Measurements from ENCODE around the gene CHRNA4. TPM values are rescaled to one million over a fixed set of nuclear protein-coding genes. Genes with fewer than 3 reads are reported as not detected.

The CHRNA4 gene
- total RNA-seq, 4 donors from 2014 or later: 0.54 to 6.3 (median 1.9) TPM

DNA sequence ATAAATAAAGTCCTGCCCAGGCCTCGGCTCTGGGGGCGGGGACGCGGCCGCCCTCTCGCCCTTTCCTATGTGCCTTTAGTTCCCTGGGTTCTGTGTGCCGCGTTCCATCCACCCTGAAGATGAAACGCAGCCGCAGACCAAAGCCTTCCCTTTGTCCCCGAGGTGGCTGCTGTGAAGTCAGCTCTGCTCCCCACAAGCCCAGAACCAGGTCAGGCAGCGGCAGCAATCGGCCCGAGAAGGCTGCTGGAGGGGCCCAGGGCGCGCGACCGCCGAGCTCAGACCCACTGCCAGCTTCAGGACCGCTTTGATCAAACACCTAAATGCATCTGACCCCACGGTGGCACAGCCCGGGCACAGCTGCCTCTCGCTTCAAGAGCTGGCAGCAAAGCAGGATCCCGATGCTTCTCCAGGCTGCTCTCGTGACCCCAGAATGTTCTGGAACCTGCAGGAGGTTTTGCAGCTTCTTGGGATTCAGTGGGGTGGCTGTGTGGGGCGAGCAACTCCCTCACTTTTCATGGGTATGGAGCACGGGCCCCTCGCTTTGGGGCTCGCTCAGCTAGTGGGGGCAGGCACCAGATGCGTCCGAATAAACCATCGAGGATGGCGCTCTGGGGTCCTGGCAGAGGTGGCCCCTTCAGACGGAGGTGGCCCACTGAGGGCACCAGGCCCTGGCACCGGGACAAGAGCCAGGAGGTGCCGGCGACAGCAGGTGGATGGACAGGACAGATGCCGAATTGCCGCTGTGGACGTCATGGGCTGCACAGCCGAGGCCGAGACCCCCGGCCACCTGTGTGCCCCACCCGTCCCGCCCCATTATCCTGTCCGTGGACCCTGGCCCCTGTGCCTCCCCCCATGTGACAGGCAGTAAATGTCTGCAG is 13.0 kb downstream of the CHRNA4 start:
- no peak for DNase-seq
- H3K9me3 ChIP-seq: no peaks in the 10 kb centered on the region
- no peak for TF ChIP-seq POLR2A (IDR thresholded peaks at IDR 0.05)
- TF ChIP-seq, protein P1, sequence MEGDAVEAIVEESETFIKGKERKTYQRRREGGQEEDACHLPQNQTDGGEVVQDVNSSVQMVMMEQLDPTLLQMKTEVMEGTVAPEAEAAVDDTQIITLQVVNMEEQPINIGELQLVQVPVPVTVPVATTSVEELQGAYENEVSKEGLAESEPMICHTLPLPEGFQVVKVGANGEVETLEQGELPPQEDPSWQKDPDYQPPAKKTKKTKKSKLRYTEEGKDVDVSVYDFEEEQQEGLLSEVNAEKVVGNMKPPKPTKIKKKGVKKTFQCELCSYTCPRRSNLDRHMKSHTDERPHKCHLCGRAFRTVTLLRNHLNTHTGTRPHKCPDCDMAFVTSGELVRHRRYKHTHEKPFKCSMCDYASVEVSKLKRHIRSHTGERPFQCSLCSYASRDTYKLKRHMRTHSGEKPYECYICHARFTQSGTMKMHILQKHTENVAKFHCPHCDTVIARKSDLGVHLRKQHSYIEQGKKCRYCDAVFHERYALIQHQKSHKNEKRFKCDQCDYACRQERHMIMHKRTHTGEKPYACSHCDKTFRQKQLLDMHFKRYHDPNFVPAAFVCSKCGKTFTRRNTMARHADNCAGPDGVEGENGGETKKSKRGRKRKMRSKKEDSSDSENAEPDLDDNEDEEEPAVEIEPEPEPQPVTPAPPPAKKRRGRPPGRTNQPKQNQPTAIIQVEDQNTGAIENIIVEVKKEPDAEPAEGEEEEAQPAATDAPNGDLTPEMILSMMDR (IDR thresholded peaks at IDR 0.05): no peak
- no peaks in the 10 kb centered on the region for H3K36me3 ChIP-seq
- H3K27me3 ChIP-seq: no peaks in the 10 kb centered on the region
- H3K27ac ChIP-seq: no peak overlapping the region
- peaks cover 23 to 35% of the 10 kb centered on the region in 2 donors for H3K4me1 ChIP-seq
- 90 to 96% methylated on average over 21 to 42 of the region's 46 CpGs for WGBS, 2 donors
- H3K4me3 ChIP-seq (replicated peaks in 1 of 3): no peak overlapping the region
- intact Hi-C loops (cut with DNase I): no loop called here

GRCh38 chr20:63347081-63347741 is 13.9 kb downstream of the CHRNA4 start:
- TF ChIP-seq POLR2A (IDR thresholded peaks at IDR 0.05): no peak
- TF ChIP-seq, protein P1 (IDR thresholded peaks at IDR 0.05): no peak
- Histone ChIP-seq H3K4me1 (peaks cover 13 to 25% of the 10 kb centered on the region in 2 donors), H3K27ac (no peak overlapping the region), H3K9me3 (no peaks in the 10 kb centered on the region), H3K4me3 (replicated peaks in 1 of 3) (no peak overlapping the region), H3K36me3 (no peaks in the 10 kb centered on the region), H3K27me3 (no peaks in the 10 kb centered on the region)
- DNase-seq: no peak
- 83 to 91% methylated on average over 13 to 26 of the region's 33 CpGs for WGBS, 2 donors
- intact Hi-C loops (cut with DNase I): no loop called here

DNA sequence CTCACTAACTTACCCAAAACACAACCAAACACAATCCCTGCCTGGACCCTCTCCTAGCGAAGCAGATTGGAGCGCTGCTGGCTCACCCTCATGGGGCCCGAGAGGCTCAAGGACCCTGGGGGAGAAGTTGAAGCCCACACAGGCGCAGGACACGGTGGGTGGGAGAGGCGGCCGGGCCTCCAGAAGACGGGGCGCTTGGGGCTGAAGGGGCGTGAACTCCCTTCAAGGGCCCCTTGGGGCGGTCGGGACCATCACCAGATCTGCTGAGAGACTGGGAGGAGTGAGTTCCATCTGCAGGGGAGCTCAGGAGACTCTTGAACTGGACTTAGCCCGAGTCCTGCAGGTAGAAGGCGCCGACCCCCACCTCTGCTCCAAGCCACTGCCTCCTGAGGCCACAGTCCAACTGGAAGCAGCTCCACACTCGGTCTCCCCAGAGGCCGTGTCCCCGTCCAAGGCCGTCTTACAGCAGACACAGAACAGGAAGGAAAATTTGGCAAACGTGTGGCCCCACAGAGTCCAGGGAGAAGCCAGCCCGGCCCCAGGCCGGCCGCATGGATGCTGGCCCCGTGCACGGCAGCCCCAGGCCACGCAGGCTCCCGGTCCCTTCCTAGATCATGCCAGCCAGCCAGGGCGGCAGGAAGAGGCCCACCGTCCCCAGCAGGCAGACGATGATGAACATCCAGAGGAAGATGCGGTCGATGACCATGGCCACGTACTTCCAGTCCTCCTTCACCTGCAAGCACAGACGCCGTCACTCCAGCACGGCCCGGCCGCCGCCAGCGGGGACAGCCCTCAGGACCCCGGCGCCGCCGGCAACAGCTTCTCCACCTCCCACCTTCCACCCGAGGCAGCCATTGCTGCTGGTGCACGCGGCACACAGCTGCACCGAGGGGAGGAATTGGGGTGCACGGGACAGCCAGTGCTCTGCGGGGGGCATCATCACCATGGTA is 14.7 kb downstream of the CHRNA4 start:
- Histone ChIP-seq H3K4me1 (peaks cover 11 to 17% of the 10 kb centered on the region in 2 donors), H3K4me3 (replicated peaks in 1 of 3) (no peak overlapping the region), H3K36me3 (no peaks in the 10 kb centered on the region), H3K27ac (no peak overlapping the region), H3K27me3 (no peaks in the 10 kb centered on the region), H3K9me3 (no peaks in the 10 kb centered on the region)
- WGBS, 2 donors: 68% methylated on average over 32 to 38 of the region's 50 CpGs
- intact Hi-C loops (cut with DNase I): no loop called here
- TF ChIP-seq POLR2A (IDR thresholded peaks at IDR 0.05): no peak
- TF ChIP-seq, protein P1 (IDR thresholded peaks at IDR 0.05): no peak
- DNase-seq: peak; percentile 50 to 53

DNA sequence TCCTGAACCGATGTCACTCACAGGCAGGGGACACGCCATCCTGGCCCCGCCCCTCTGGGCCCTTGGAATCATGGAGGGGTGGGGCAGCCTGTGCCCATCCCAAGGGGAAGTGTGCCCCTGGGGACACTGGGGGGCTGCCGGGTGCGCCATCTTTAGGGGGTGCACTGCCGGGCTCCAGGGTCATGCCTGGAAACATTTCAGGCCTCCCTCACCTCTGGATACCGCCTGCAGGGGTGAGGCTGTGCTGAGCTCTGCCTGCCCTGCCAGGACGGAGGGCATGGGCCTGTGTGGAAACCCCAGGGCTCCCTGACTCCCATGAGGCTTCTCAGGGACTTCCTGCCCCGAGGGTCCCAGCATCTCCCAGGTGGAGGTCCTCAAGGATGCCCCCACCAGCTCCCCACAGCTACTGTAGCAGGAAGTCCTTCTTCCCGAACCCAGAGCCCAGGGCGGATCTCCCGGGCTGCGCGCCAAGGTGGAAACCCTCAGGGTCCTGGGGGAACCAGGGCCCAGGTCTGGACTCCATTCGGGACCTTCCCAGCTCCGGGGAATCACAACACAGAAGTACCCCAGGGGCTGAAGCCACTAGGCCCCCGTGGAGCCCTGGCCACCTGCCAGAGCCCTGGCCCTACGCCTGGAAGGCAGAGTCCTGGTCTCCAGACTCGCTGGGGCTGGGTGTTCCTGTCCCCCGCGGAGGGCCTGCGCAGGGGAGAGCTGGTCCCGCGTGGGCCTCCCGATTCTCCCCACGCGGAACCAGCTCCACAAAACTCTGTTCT is 15.6 kb downstream of the CHRNA4 start:
- Histone ChIP-seq H3K27ac (no peak overlapping the region), H3K4me3 (replicated peaks in 1 of 3) (no peak overlapping the region), H3K36me3 (no peaks in the 10 kb centered on the region), H3K4me1 (peaks cover 11 to 17% of the 10 kb centered on the region in 2 donors), H3K9me3 (no peaks in the 10 kb centered on the region), H3K27me3 (no peaks in the 10 kb centered on the region)
- DNase-seq: peak; percentile 83
- intact Hi-C loops (cut with DNase I): no loop called here
- TF ChIP-seq POLR2A (IDR thresholded peaks at IDR 0.05): no peak
- TF ChIP-seq, protein P1 (IDR thresholded peaks at IDR 0.05): no peak
- WGBS, 2 donors: 19 to 27% methylated on average over 16 to 21 of the region's 27 CpGs
